Neural cell (in vitro differentiated cells): ENCODE results near the gene CEP72. TPM values are rescaled to one million over a fixed set of nuclear protein-coding genes. Genes with fewer than 3 reads are reported as not detected.

Experiments
- H2AFZ ChIP-seq: fragments of 200-600, 300-800 bp; sonication (generic), shearing (Covaris generic); 2 replicates; pipeline ENCODE4 v1.6.0; 2014; ENCODE audit warnings: low read depth, mild to moderate bottlenecking, antibody characterized with exemption, low read length, moderate library complexity
- H3F3A ChIP-seq: fragments of 200-600 bp; shearing (Covaris generic); 2 replicates; pipeline ENCODE4 v1.6.1; 2016; ENCODE audit warnings: mild to moderate bottlenecking, moderate library complexity, mixed read lengths, antibody characterized with exemption, low read length; ENCODE audit not compliant: insufficient read depth, poor library complexity, severe bottlenecking
- H3K27ac ChIP-seq: fragments of 200-600, 300-800 bp; sonication (generic), shearing (Covaris generic); 2 replicates; pipeline ENCODE4 v1.5.1; 2014; ENCODE audit warnings: mild to moderate bottlenecking, low read length, moderate library complexity
- H3K27me3 ChIP-seq: fragments of 300-800, 200-600 bp; sonication (generic), shearing (Covaris generic); 2 replicates; pipeline ENCODE4 v1.6.0; 2014; ENCODE audit warnings: mild to moderate bottlenecking, low read depth, low read length, moderate library complexity; ENCODE audit not compliant: insufficient read depth
- H3K36me3 ChIP-seq: fragments of 300-800, 200-600 bp; sonication (generic), shearing (Covaris generic); 2 replicates; pipeline ENCODE4 v1.5.1; 2014; ENCODE audit warnings: mild to moderate bottlenecking, antibody characterized with exemption, low read length, moderate library complexity; ENCODE audit not compliant: insufficient read depth
- H3K4me2 ChIP-seq: fragments of 300-800, 200-600 bp; sonication (generic), shearing (Covaris generic); 2 replicates; pipeline ENCODE4 v1.6.0; 2014; ENCODE audit warnings: mild to moderate bottlenecking, low read length
- H3K4me3 ChIP-seq: fragments of 300-800, 200-600 bp; sonication (generic), shearing (Covaris generic); 2 replicates; pipeline ENCODE4 v1.5.1; 2014; ENCODE audit warnings: mild to moderate bottlenecking, low read length, moderate library complexity
- H3K79me2 ChIP-seq: fragments of 200-600 bp; shearing (Covaris generic); replicated peaks from 2 replicates; pipeline ENCODE4 v1.6.0; 2014; ENCODE audit warnings: mild to moderate bottlenecking, low read length, moderate library complexity; ENCODE audit not compliant: insufficient read depth
- H3K9ac ChIP-seq: fragments of 300-800, 200-600 bp; sonication (generic), shearing (Covaris generic); 2 replicates; pipeline ENCODE4 v1.6.1; 2016; ENCODE audit warnings: mild to moderate bottlenecking, low read length, mixed read lengths
- H3K9me2 ChIP-seq: fragments of 200-600 bp; shearing (Covaris generic); 2 replicates; pipeline ENCODE4 v1.6.1; 2016; ENCODE audit warnings: mild to moderate bottlenecking, low read length, mixed read lengths; ENCODE audit not compliant: insufficient read depth
- H3K9me3 ChIP-seq: fragments of 200-600, 300-800 bp; sonication (generic), shearing (Covaris generic); 2 replicates; pipeline ENCODE4 v1.6.1; 2016; ENCODE audit warnings: mild to moderate bottlenecking, mixed run types, low read length, moderate library complexity, mixed read lengths
- H4K20me1 ChIP-seq: fragments of 200-600 bp; shearing (Covaris generic); 2 replicates; pipeline ENCODE4 v1.6.1; 2016; ENCODE audit warnings: mild to moderate bottlenecking, mixed run types; ENCODE audit not compliant: insufficient read depth
- CTCF ChIP-seq: fragments of 450-650 bp; IDR thresholded peaks from 2 replicates; pipeline ENCODE4 v1.5.1; 2014; ENCODE audit warnings: antibody characterized with exemption, mild to moderate bottlenecking, moderate library complexity; ENCODE audit not compliant: poor library complexity, severe bottlenecking
- EP300 ChIP-seq: fragments of 450-650 bp; conservative IDR thresholded peaks from 2 replicates; pipeline ENCODE4 v1.6.1; 2014; ENCODE audit warnings: antibody characterized with exemption, mild to moderate bottlenecking, moderate library complexity; ENCODE audit not compliant: poor library complexity, severe bottlenecking
- EZH2 ChIP-seq: fragments of 200-600, 300-800 bp; shearing (Covaris generic), sonication (generic); IDR thresholded peaks from 2 replicates; pipeline ENCODE4 v1.6.1; 2014; ENCODE audit warnings: antibody characterized with exemption, low read length, borderline replicate concordance, mild to moderate bottlenecking; ENCODE audit not compliant: insufficient read depth, poor library complexity, severe bottlenecking
- MXI1 ChIP-seq: fragments of 450-650 bp; conservative IDR thresholded peaks from 2 replicates; pipeline ENCODE4 v1.6.1; 2014; ENCODE audit warnings: antibody characterized with exemption, mild to moderate bottlenecking; ENCODE audit not compliant: poor library complexity, severe bottlenecking
- POLR2AphosphoS5 ChIP-seq: IDR thresholded peaks from 2 replicates; pipeline ENCODE4 v1.6.1; 2012
- RAD21 ChIP-seq: fragments of 450-650 bp; conservative IDR thresholded peaks from 2 replicates; pipeline ENCODE4 v1.6.1; 2014; ENCODE audit warnings: antibody characterized with exemption, mild to moderate bottlenecking, moderate library complexity
- REST ChIP-seq: IDR thresholded peaks from 2 replicates; pipeline ENCODE4 v1.6.1; 2012; ENCODE audit warnings: borderline replicate concordance
- SMC3 ChIP-seq: fragments of 450-650 bp; conservative IDR thresholded peaks from 2 replicates; pipeline ENCODE4 v1.6.1; 2014; ENCODE audit warnings: antibody characterized with exemption, mild to moderate bottlenecking, moderate library complexity; ENCODE audit not compliant: poor library complexity
- TAF1 ChIP-seq: IDR thresholded peaks from 2 replicates; pipeline ENCODE4 v1.6.1; 2012; ENCODE audit warnings: low read depth
- polyA plus RNA-seq: library from polyadenylated mRNA; depleted of rRNA; stranded (reverse); fragments of >200 nt; gene quantifications from 2 replicates; pipeline ENCODE4 v1.2.3, GENCODE V29; 2014

The CEP72 gene
- polyA plus RNA-seq, 1 donor from 2014 or later = 5.9 TPM

GRCh38 chr5:683551-684481, 71.7 kb downstream of the CEP72 start (continued):
- TF ChIP-seq REST (no peak), MXI1 (no peak)

GRCh38 chr5:684751-685216, 72.6 kb downstream of the CEP72 start:
- Histone ChIP-seq H3F3A (no peaks in the 10 kb centered on the region), H3K9me3 (no peaks in the 10 kb centered on the region), H3K27ac (no peak overlapping the region), H3K9me2 (no peaks in the 10 kb centered on the region), H3K36me3 (no peaks in the 10 kb centered on the region), H3K27me3 (no peaks in the 10 kb centered on the region), H2AFZ (no peak overlapping the region), H3K79me2 (no peaks in the 10 kb centered on the region), H3K9ac (no peak overlapping the region), H4K20me1 (no peaks in the 10 kb centered on the region), H3K4me3 (no peak overlapping the region), H3K4me2 (no peak overlapping the region)
- TF ChIP-seq TAF1 = no peak
- TF ChIP-seq SMC3 = no peak
- TF ChIP-seq EZH2 = no peak
- TF ChIP-seq MXI1 = no peak
- no peak for TF ChIP-seq RAD21
- no peak for TF ChIP-seq CTCF

GRCh38 chr5:685262-686171, 73.4 kb downstream of the CEP72 start:
- Histone ChIP-seq H2AFZ (no peak overlapping the region), H3K27ac (no peak overlapping the region), H3K79me2 (no peaks in the 10 kb centered on the region), H3K9me3 (no peaks in the 10 kb centered on the region), H4K20me1 (no peaks in the 10 kb centered on the region), H3K4me2 (no peak overlapping the region), H3K27me3 (no peaks in the 10 kb centered on the region), H3K36me3 (no peaks in the 10 kb centered on the region), H3K9me2 (no peaks in the 10 kb centered on the region), H3K9ac (no peak overlapping the region), H3K4me3 (no peak overlapping the region), H3F3A (no peaks in the 10 kb centered on the region)
- TF ChIP-seq POLR2AphosphoS5 = no peak
- TF ChIP-seq TAF1 = no peak
- no peak for TF ChIP-seq EZH2
- TF ChIP-seq CTCF = no peak
- TF ChIP-seq REST = no peak
- TF ChIP-seq EP300 = no peak
- TF ChIP-seq SMC3 = no peak
- no peak for TF ChIP-seq MXI1
- TF ChIP-seq RAD21 = no peak
